Natural killer cell (primary cell): ENCODE data around the gene CAB39. TPM values are rescaled to one million over a fixed set of nuclear protein-coding genes. Genes with fewer than 3 reads are reported as not detected.

Experiments
- ATAC-seq, 3 donors: fragments of 150-1000 bp in 2 of 3; fragments of 200-7000 bp in 1 of 3; cut with Tn5 transposase; 1 replicate in 1 of 3; 2 replicates in 2 of 3; pipeline ENCODE4 v1.10.0; 2021; ENCODE audit warnings: mild to moderate bottlenecking in 2 of 3, moderate library complexity in 2 of 3
- DNase-seq, 2 donors: peaks; one replicate each; pipeline versions ENCODE4 v3.0.0 to v3.0.0-alpha.2; 2013 to 2021; ENCODE audit warnings: mixed read lengths in 1 of 2
- H3K27ac ChIP-seq: one replicate; pipeline ENCODE4 v1.5.1; 2013; ENCODE audit warnings: mild to moderate bottlenecking, low read length
- H3K27me3 ChIP-seq: one replicate; pipeline ENCODE4 v1.6.1; 2013; ENCODE audit warnings: low read length; ENCODE audit not compliant: control insufficient read depth, insufficient read depth
- H3K36me3 ChIP-seq: one replicate; pipeline ENCODE4 v1.6.1; 2013; ENCODE audit warnings: low read length; ENCODE audit not compliant: control insufficient read depth, insufficient read depth
- H3K4me1 ChIP-seq: one replicate; pipeline ENCODE4 v1.6.1; 2013; ENCODE audit warnings: low read length; ENCODE audit not compliant: control insufficient read depth, insufficient read depth
- H3K4me3 ChIP-seq: one replicate; pipeline ENCODE4 v1.5.1; 2013; ENCODE audit warnings: low read length
- H3K9me3 ChIP-seq: one replicate; pipeline ENCODE4 v1.6.1; 2013; ENCODE audit warnings: low read length; ENCODE audit not compliant: control insufficient read depth, insufficient read depth
- H3K27ac Mint-ChIP-seq, 2 donors: one replicate each; pipeline ENCODE4 v1.8.0; 2022; ENCODE audit warnings: mild to moderate bottlenecking in 2 of 2, mixed read lengths in 2 of 2, moderate library complexity in 1 of 2
- H3K27me3 Mint-ChIP-seq, 2 donors: one replicate each; pipeline ENCODE4 v1.8.0; 2022; ENCODE audit warnings: low read depth in 2 of 2, mixed read lengths in 2 of 2
- H3K36me3 Mint-ChIP-seq: one replicate; pipeline ENCODE4 v1.8.0; 2022; ENCODE audit warnings: mixed read lengths
- H3K4me1 Mint-ChIP-seq, 2 donors: one replicate each; pipeline ENCODE4 v1.8.0; 2022; ENCODE audit warnings: mixed read lengths in 2 of 2
- H3K4me3 Mint-ChIP-seq: one replicate; pipeline ENCODE4 v1.8.0; 2022; ENCODE audit warnings: mild to moderate bottlenecking, moderate library complexity, mixed read lengths
- H3K9me3 Mint-ChIP-seq, 2 donors: one replicate each; pipeline ENCODE4 v1.8.0; 2022; ENCODE audit warnings: mixed read lengths in 2 of 2
- CTCF ChIP-seq: fragments of 200-600 bp; IDR thresholded peaks from one replicate; pipeline ENCODE4 v1.8.0; 2022; ENCODE audit warnings: antibody characterized with exemption
- WGBS: methylation state at CpG from one replicate; pipeline ENCODE4 v1.1.7; 2013; ENCODE audit warnings: missing lambda C conversion rate; ENCODE audit not compliant: insufficient coverage; 5-methylcytosine and 5-hydroxymethylcytosine counted together
- intact Hi-C: fragments of 100-400 bp; cut with micrococcal nuclease; formaldehyde crosslinking; loops from one replicate; pipeline ENCODE4 v1.14.2; 2022
- total RNA-seq, 4 donors: library from RNA; stranded (reverse); fragments of 120-200 nt in 1 of 4; gene quantifications; one replicate each; pipeline versions ENCODE4 v1.2.3 to v1.2.4, GENCODE V29; 2013 to 2022

Gene CAB39
- total RNA-seq, 3 donors from 2014 or later (not counting 1 experiment from before 2014, with no cell fraction given): 75.4 to 96.5 (median 90.5) TPM

GRCh38 chr2:230715201-230715600 lies 2.6 kb downstream of the CAB39 start:
- Mint-ChIP-seq H3K36me3 (no peaks in the 10 kb centered on the region), H3K27me3 (no peaks in the 10 kb centered on the region), H3K4me1 (peaks cover 61 to 66% of the 10 kb centered on the region in 2 donors), H3K27ac (peak overlapping the region; percentile 71 to 92), H3K9me3 (no peaks in the 10 kb centered on the region), H3K4me3 (peak overlapping the region; percentile 55)
- H3K4me3 ChIP-seq: no peak overlapping the region
- DNase-seq: peak in 1 of 2 donors; percentile 37
- peak overlapping the region; percentile 1 for H3K27ac ChIP-seq
- no peak for TF ChIP-seq CTCF
- intact Hi-C loops: no loop called here
- no peak for ATAC-seq
- no peaks in the 10 kb centered on the region for H3K27me3 ChIP-seq
- no peaks in the 10 kb centered on the region for H3K9me3 ChIP-seq
- WGBS: 63% methylated on average over 3 of the region's 3 CpGs
- peaks cover 41% of the 10 kb centered on the region for H3K4me1 ChIP-seq
- H3K36me3 ChIP-seq: peaks cover 2% of the 10 kb centered on the region

GRCh38 chr2:230716588-230716987 lies 3.9 kb downstream of the CAB39 start:
- TF ChIP-seq CTCF: no peak
- no peak overlapping the region for H3K4me3 ChIP-seq
- Mint-ChIP-seq H3K4me1 (peaks cover 68 to 69% of the 10 kb centered on the region in 2 donors), H3K36me3 (no peaks in the 10 kb centered on the region), H3K9me3 (no peaks in the 10 kb centered on the region), H3K27me3 (no peaks in the 10 kb centered on the region), H3K4me3 (no peak overlapping the region), H3K27ac (no peak overlapping the region)
- H3K4me1 ChIP-seq: peaks cover 41% of the 10 kb centered on the region
- intact Hi-C loops: no loop called here
- H3K36me3 ChIP-seq: peaks cover 5% of the 10 kb centered on the region
- WGBS: 94% methylated on average over 3 of the region's 4 CpGs
- no peak overlapping the region for H3K27ac ChIP-seq
- H3K27me3 ChIP-seq: no peaks in the 10 kb centered on the region
- DNase-seq (no peak), ATAC-seq (no peak)
- H3K9me3 ChIP-seq: no peaks in the 10 kb centered on the region

- Mint-ChIP-seq H3K36me3 (no peaks in the 10 kb centered on the region), H3K4me1 (peaks cover 69 to 71% of the 10 kb centered on the region in 2 donors)
Measured at GRCh38 chr2:230717600-230717999, 5.0 kb downstream of the CAB39 start.

More at GRCh38 chr2:230717600-230717999, 5.0 kb downstream of the CAB39 start:
- Histone ChIP-seq H3K4me1 (peaks cover 37% of the 10 kb centered on the region), H3K27me3 (no peaks in the 10 kb centered on the region), H3K27ac (no peak overlapping the region), H3K4me3 (no peak overlapping the region), H3K36me3 (peaks cover 5% of the 10 kb centered on the region), H3K9me3 (no peaks in the 10 kb centered on the region)
- ATAC-seq: no peak
- WGBS: 47% methylated on average over 3 of the region's 3 CpGs
- intact Hi-C loops: no loop called here
- H3K27ac Mint-ChIP-seq: peak overlapping the region; percentile 32 to 73
- DNase-seq: no peak
- H3K9me3 Mint-ChIP-seq: no peaks in the 10 kb centered on the region
- TF ChIP-seq CTCF: no peak
- no peaks in the 10 kb centered on the region for H3K27me3 Mint-ChIP-seq
- peak overlapping the region; percentile 8 for H3K4me3 Mint-ChIP-seq
